GM23338 (cell line): ENCODE measurements around the gene LCE1F. TPM values are rescaled to one million over a fixed set of nuclear protein-coding genes. Genes with fewer than 3 reads are reported as not detected.

Experiments used
- ATAC-seq: fragments of 200-7000 bp; cut with Tn5 transposase; 3 replicates; pipeline ENCODE4 v1.9.1; 2020
- DNase-seq: peaks from one replicate; pipeline ENCODE4 v3.0.0-alpha.2; 2015; ENCODE audit warnings: low spot score
- H2AFZ ChIP-seq: fragments of 200-600 bp; sonication (generic); 2 replicates; pipeline ENCODE4 v1.8.0; 2016; ENCODE audit warnings: antibody characterized with exemption, mild to moderate bottlenecking, moderate library complexity
- H3F3A ChIP-seq: fragments of 200-600 bp; sonication (generic); replicated peaks from 2 replicates; pipeline ENCODE4 v1.8.0; 2017; ENCODE audit warnings: antibody characterized with exemption, mixed run types, low read depth
- H3K27ac ChIP-seq: fragments of 200-600 bp; sonication (generic); 2 replicates; pipeline ENCODE4 v1.6.1; 2016; ENCODE audit warnings: low read depth
- H3K27me3 ChIP-seq: fragments of 200-600 bp; sonication (generic); 2 replicates; pipeline ENCODE4 v1.8.0; 2016; ENCODE audit warnings: mild to moderate bottlenecking, mixed run types, moderate library complexity; ENCODE audit not compliant: insufficient read depth
- H3K36me3 ChIP-seq: fragments of 200-600 bp; sonication (generic); 2 replicates; pipeline ENCODE4 v1.8.0; 2016; ENCODE audit warnings: mild to moderate bottlenecking; ENCODE audit not compliant: insufficient read depth
- H3K4me1 ChIP-seq: fragments of 200-600 bp; sonication (generic); 2 replicates; pipeline ENCODE4 v1.8.0; 2016; ENCODE audit warnings: mild to moderate bottlenecking, moderate library complexity; ENCODE audit not compliant: insufficient read depth
- H3K4me2 ChIP-seq: fragments of 200-600 bp; sonication (generic); 2 replicates; pipeline ENCODE4 v1.7.1; 2017; ENCODE audit warnings: mixed run types
- H3K4me3 ChIP-seq: fragments of 200-600 bp; sonication (generic); 2 replicates; pipeline ENCODE4 v1.6.1; 2016; ENCODE audit warnings: mixed run types
- H3K79me2 ChIP-seq: fragments of 200-600 bp; sonication (generic); replicated peaks from 2 replicates; pipeline ENCODE4 v1.8.0; 2017; ENCODE audit warnings: mild to moderate bottlenecking; ENCODE audit not compliant: insufficient read depth
- H3K9me2 ChIP-seq: fragments of 200-600 bp; sonication (generic); 2 replicates; pipeline ENCODE4 v1.8.0; 2017; ENCODE audit not compliant: insufficient read depth
- H4K20me1 ChIP-seq: fragments of 200-600 bp; sonication (generic); replicated peaks from 2 replicates; pipeline ENCODE4 v1.8.0; 2017; ENCODE audit warnings: mild to moderate bottlenecking; ENCODE audit not compliant: insufficient read depth
- H3K27ac Mint-ChIP-seq: 2 replicates; pipeline ENCODE4 v1.8.0; 2020; ENCODE audit warnings: inconsistent platforms, mild to moderate bottlenecking, moderate library complexity, mixed read lengths
- H3K27me3 Mint-ChIP-seq: 3 replicates; pipeline ENCODE4 v1.8.0; 2022; ENCODE audit warnings: low read depth, mild to moderate bottlenecking, moderate library complexity, mixed read lengths, inconsistent platforms; ENCODE audit not compliant: insufficient read depth, poor library complexity
- H3K36me3 Mint-ChIP-seq: 3 replicates; pipeline ENCODE4 v1.8.0; 2021; ENCODE audit warnings: low read depth, mild to moderate bottlenecking, inconsistent platforms, moderate library complexity, mixed read lengths
- H3K4me1 Mint-ChIP-seq: 3 replicates; pipeline ENCODE4 v1.8.0; 2020; ENCODE audit warnings: mild to moderate bottlenecking, inconsistent platforms, mixed read lengths
- H3K4me3 Mint-ChIP-seq: 3 replicates; pipeline ENCODE4 v1.8.0; 2021; ENCODE audit warnings: moderate library complexity, mild to moderate bottlenecking, inconsistent platforms, mixed read lengths
- H3K9me3 Mint-ChIP-seq: 3 replicates; pipeline ENCODE4 v1.8.0; 2020; ENCODE audit warnings: moderate library complexity, mild to moderate bottlenecking, inconsistent platforms, mixed read lengths
- CREB1 ChIP-seq: fragments of 250-450 bp; sonication (Bioruptor Pico); IDR thresholded peaks from 2 replicates; pipeline ENCODE4 v1.5.0; 2020; ENCODE audit warnings: low read depth, mild to moderate bottlenecking, moderate library complexity
- CTCF ChIP-seq, 2 experiments: fragments of 200-600 bp in 1 of 2; sonication (generic) in 1 of 2; conservative IDR thresholded peaks; 2 replicates each; pipeline versions ENCODE4 v1.5.1 to v1.6.1; 2016 to 2017; ENCODE audit warnings: antibody characterized with exemption in 2 of 2, low read depth in 2 of 2, mild to moderate bottlenecking in 2 of 2, moderate library complexity in 1 of 2
- EZH2phosphoT487 ChIP-seq: fragments of 200-600 bp; sonication (generic); IDR thresholded peaks from one replicate; pipeline ENCODE4 v1.8.1; 2018; ENCODE audit warnings: antibody characterized with exemption; ENCODE audit not compliant: unreplicated experiment
- JUNB ChIP-seq: IDR thresholded peaks from one replicate; pipeline ENCODE4 v1.6.1; 2016; ENCODE audit warnings: antibody characterized with exemption; ENCODE audit not compliant: unreplicated experiment
- NANOG ChIP-seq: IDR thresholded peaks from 2 replicates; pipeline ENCODE4 v1.6.1; 2016; ENCODE audit warnings: antibody characterized with exemption, borderline replicate concordance
- POLR2AphosphoS5 ChIP-seq: IDR thresholded peaks from 2 replicates; pipeline ENCODE4 v1.6.1; 2016; ENCODE audit warnings: antibody characterized with exemption, low read depth
- REST ChIP-seq: IDR thresholded peaks from one replicate; pipeline ENCODE4 v1.6.1; 2018; ENCODE audit warnings: antibody characterized with exemption; ENCODE audit not compliant: unreplicated experiment
- STAT1 ChIP-seq: IDR thresholded peaks from one replicate; pipeline ENCODE4 v1.6.1; 2016; ENCODE audit warnings: antibody characterized with exemption; ENCODE audit not compliant: unreplicated experiment
- ZNF114 ChIP-seq: fragments of 250-450 bp; sonication (Bioruptor Pico); IDR thresholded peaks from 2 replicates; pipeline ENCODE4 v1.5.0; 2020; ENCODE audit warnings: mild to moderate bottlenecking, moderate library complexity
- ZNF331 ChIP-seq: fragments of 250-450 bp; sonication (Bioruptor Pico); IDR thresholded peaks from 2 replicates; pipeline ENCODE4 v1.5.0; 2020; ENCODE audit warnings: low read depth, mild to moderate bottlenecking, moderate library complexity
- ZNF462 ChIP-seq: fragments of 250-450 bp; sonication (Bioruptor Pico); IDR thresholded peaks from 2 replicates; pipeline ENCODE4 v1.5.0; 2020; ENCODE audit warnings: mild to moderate bottlenecking, moderate library complexity
- polyA plus RNA-seq: library from polyadenylated mRNA; unstranded; fragments of >200 nt; fragmentation: Nextera tagmentation; extraction: Ambion mirVana; gene quantifications from 2 replicates; pipeline ENCODE4 v1.2.1, GENCODE V29; 2016
- total RNA-seq: library from RNA; depleted of rRNA; stranded (reverse); fragments of >200 nt; shearing (Covaris generic); gene quantifications from 2 replicates; pipeline ENCODE4 v1.2.3, GENCODE V29; 2014

Gene LCE1F
- total and polyA plus RNA-seq, 2 experiments from 2014 or later: not detected

GRCh38 chr1:152811671-152812070, 36.7 kb downstream of the LCE1F start, which contains the start of gene LCE1B:
Gene LCE1B (plus strand): TSS chr1:152811971. CDS start chr1:152812447, 476 bp downstream.
- no peak within 1 kb of the TSS for H3K4me3 Mint-ChIP-seq
- no peak within 1 kb of the TSS for H3K27ac Mint-ChIP-seq
- no peak for TF ChIP-seq STAT1
- no peak for TF ChIP-seq ZNF331
- no peak for TF ChIP-seq CTCF (conservative IDR thresholded peaks at IDR 0.05; ENCODE audit: low read depth in 2 of 2)
- no peak for TF ChIP-seq NANOG
- TF ChIP-seq REST: no peak
- TF ChIP-seq JUNB: no peak
- no peak for TF ChIP-seq POLR2AphosphoS5
- TF ChIP-seq EZH2phosphoT487: no peak
- no peak for TF ChIP-seq ZNF114 (CRISPR knock-in tag)
- no peak for TF ChIP-seq CREB1 (CRISPR knock-in tag)
- TF ChIP-seq ZNF462: no peak
- peaks cover 2% of the 10 kb centered on the region; the same call in 1 of the 3 replicates for H3K4me1 Mint-ChIP-seq
- H3F3A ChIP-seq: no peaks in the 10 kb centered on the region
- DNase-seq (no peak), ATAC-seq (no peak)
- H3K36me3 ChIP-seq: no peaks in the 10 kb centered on the region
- H3K36me3 Mint-ChIP-seq: no peaks in the 10 kb centered on the region
- no peaks in the 10 kb centered on the region for H4K20me1 ChIP-seq
- H2AFZ ChIP-seq: peak within 1 kb of the TSS; percentile 18; the same call in 1 of the 2 replicates
- no peak within 1 kb of the TSS for H3K4me3 ChIP-seq
- no peaks in the 10 kb centered on the region for H3K27me3 ChIP-seq
- H3K4me2 ChIP-seq: no peak within 1 kb of the TSS
- no peaks in the 10 kb centered on the region for H3K27me3 Mint-ChIP-seq
- 0 out of 2 replicates have a peak, but pooled peaks cover 6% of the 10 kb centered on the region for H3K9me2 ChIP-seq
- no peaks in the 10 kb centered on the region for H3K4me1 ChIP-seq
- no peaks in the 10 kb centered on the region for H3K9me3 Mint-ChIP-seq
- no peak within 1 kb of the TSS for H3K27ac ChIP-seq
- no peaks in the 10 kb centered on the region for H3K79me2 ChIP-seq
